GM21381 (cell line): ENCODE results near the gene DLG2.

ENCODE experiments used
- ATAC-seq: cut with Tn5 transposase; IDR thresholded peaks from one replicate; pipeline ENCODE4 v1.9.1; 2021; ENCODE audit warnings: mild to moderate bottlenecking, moderate library complexity; ENCODE audit not compliant: unreplicated experiment

DLG2 gene

GRCh38 chr11:83847467-83848034 lies 1779.6 kb downstream of the DLG2 start:
- no peak for ATAC-seq

DNA sequence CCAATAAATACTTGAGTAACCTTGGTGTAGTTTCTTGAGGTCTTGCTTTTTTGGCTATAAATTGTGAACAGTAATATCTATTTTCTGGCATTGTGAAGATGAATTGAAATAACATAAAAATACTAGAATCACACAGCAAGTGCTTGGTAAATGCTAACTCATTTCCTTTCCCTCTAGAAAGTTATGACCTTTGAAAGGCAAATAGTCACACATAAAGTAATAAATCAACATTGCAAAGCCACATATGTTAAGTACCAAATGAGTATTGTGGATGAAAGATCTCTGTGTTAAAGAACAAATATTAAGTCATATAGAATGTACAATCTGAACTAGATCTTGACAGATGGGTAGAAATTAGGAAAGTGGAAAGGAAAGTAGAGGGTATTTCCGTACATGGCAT lies 1781.3 kb downstream of the DLG2 start:
- ATAC-seq = no peak

DNA sequence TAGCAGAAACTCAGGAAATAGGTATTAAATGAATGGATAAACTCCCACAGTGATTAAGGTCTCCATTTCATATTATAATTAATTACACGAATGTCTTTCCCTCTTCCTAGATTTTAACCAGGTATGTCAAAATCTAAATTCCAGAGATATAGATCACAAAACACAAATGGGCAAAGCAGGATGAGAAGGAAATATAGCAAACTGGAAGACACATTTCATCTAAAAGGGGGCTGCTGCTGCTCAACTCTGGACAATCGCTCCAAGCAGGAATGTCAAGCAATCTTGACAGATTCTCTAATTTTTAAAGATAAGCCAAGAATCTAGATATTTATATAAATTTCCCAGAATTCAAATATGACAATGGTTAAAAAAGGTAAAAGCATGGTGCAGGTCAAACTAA lies 1786.8 kb downstream of the DLG2 start:
- no peak for ATAC-seq

DNA sequence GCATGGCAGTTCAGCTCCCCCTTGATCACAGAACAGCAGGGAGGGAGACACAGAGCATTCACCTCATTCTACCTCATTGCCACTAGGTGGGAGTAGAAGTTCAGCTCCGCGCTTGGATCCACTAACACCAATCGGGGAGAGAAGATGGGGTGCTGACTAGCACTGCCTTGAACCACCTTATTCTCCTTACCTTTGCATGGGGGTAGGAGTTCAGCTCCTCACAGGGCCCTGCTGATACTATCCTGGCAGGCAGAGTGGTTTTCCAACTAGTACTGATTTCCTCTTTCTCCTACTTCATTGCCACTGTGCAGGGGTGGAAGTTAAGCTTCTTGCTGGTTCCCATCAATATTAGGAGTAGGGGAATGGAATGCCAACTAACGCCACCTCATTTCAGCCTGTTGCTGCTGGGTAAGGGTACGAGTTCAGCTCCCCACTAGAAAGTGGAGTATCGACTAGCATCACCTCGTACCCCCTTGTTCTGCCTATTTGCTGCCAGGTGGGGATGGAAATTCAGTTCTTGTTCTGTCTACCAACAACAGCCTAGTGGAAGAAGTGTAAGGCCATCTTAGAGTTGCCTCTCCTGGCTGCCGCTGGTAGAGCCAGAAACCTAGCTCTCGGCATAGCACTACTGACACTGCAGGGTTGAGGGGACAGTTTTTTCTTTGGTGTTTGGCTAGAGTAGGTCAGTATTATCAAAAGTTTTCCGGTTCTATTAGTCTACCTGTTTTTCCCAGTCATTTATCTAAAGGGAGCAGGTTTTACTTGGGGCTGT lies 1790.1 kb downstream of the DLG2 start:
- ATAC-seq = peak; percentile 72

DNA sequence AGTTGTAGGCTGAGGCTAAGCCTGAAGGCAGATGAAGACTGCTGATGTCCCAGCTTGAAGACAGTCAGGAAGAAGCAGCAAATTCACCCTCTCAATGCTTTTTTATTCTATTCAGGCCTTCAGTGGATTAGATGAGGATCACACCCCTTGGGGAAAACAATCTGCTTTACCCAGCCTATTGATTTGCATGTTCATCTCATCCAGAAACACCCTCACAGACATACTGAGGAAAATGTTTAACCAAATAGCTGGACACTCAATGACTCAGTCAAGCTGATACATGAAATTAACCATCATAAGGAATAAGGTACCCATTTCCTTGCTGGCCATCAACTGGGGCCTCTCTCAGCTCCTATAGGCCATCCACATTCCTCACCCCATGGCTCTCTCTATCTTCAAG lies 1791.1 kb downstream of the DLG2 start:
- no peak for ATAC-seq

DNA sequence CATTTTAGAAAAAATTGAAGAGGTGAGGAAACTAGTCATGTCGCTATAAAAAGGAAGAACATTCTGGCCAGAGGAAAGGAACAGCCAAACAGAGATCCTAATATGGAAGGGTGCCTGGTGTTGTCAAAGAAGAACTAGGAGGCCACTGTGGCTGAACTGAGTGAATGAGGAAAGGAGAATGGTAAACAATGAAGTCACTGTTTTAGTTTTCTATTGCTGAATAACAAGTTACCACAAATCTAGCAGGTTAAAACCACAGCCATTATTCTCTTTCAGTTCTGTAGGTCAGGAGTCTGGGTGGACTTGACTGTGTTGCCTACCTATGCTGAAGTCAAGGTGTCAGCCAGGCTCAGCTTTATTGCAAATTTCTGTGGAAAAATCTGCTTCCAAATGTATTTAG lies 1791.7 kb downstream of the DLG2 start:
- peak; percentile 93 for ATAC-seq

DNA sequence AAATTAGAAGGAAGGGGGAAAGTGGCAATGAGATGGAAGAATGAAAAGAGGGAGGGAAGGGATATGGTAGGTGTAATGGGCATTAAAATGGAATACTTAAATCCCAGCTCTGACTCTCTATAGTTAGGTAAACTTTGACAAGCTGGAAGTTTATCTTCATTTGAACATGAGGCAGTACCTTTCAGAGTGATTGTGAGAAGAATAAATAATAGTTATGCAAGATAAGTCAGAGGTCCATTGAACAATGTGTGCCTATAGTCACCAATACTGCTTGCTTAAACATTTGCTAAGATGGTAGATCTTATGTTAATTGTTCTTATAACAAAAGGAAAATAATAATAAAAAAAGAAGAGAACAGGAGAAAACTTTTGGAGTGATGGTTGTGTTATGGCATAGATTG lies 1795.2 kb downstream of the DLG2 start:
- no peak for ATAC-seq

DNA sequence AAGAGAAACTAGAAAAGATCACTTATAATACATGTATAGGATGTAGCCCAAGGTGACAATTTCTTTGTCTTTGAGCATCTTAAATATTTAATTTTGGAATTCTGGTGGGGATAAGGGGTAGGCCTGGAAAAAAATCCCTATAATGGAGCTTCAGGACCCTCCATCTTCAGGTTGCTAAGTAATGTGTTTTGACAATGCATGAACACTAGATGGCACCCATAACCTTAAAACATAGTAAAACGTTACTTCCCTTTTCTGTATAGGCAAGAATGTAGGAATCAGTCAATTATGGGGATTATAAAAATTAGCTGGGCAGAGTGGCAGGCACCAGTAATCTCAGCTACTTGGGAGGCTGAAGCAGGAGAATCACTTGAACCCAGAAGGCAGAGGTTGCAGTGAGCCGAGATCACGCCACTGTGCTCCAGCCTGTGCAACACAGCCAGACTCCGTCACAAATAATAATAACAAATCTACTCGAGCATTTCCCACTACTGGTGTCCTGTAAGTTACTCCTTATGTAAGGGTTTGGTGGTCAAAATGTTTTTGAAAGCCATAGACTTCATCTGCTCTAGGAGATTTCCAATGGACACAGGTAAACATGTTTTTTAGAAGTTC lies 1799.1 kb downstream of the DLG2 start:
- peak; percentile 81 for ATAC-seq

- no peak for ATAC-seq
Observed at GRCh38 chr11:83827520-83827919, 1799.6 kb downstream of the DLG2 start.

GRCh38 chr11:83826078-83826477 lies 1801.1 kb downstream of the DLG2 start:
- ATAC-seq = no peak

DNA sequence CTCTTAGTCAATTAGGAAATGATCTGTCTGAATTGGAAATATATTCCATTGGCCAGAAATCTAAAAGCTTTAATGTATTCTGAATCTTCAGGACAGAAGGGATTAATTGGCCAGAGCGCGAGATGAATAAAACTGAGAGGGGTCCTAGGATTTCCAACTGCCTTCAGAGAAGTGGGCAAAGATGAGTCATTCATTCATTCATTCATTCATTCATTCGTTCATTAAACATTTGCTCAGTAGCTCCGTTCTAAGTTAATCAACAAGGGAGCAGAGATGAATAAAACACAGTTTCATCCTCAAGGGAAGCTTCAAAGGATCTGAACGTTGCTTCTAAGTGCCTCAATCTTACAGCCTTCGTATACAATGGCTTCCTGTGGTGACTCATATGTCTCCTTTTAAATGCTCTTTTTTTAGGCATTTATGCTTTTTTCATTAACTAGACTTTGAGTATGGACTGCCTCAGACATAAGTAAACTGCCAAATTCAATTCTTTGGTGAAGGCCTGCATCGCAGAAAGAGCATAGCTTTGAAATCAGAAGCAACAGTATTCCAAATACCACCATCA lies 1803.6 kb downstream of the DLG2 start:
- ATAC-seq = no peak

- no peak for ATAC-seq
Observed at GRCh38 chr11:83819931-83820549, 1807.1 kb downstream of the DLG2 start.

DNA sequence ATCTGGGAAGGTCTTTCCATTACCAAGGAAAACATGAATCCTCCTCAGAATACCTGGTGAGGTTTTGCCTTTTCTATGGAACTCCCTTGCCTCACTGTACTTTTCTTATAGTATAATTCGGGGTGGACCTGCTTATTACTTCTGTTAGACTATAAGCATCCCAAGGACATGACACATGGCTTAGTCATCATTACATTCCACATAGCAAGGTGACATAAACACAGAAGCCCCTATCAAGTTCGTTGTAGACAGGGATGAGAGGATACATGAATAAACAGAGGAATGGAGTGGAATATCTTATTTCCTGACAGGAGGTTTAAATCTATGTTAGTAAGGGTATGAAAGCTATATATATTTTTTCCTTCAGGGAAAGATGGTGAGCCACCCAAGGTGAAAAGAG lies 1808.8 kb downstream of the DLG2 start:
- ATAC-seq = no peak

DNA sequence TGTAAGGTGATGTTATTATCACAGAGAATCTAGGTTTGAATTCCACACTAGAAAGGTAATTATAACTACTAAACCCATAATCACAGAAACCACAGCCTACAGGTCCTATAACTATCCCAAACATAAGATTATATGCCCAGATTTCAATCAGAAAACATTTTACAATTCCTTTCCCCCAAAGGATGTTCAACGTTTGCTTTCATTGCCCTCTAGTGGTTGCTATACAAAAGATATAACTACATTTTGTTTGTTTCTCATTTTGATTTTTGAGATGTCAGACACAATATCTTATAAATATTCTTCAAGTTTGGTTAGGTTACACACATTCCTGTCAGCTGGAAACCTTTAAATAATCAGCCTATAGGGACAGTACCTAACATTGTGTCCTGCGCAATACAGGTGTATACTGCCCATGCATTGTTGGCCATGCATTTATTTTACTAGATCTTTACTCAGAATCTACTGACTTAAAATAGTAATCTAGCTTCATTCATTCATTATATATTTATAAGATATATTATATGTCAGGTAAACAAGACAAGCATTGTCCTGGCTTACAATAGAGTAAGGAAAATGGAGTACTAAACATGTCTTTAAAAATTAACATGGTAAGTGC lies 1810.5 kb downstream of the DLG2 start:
- ATAC-seq = no peak

DNA sequence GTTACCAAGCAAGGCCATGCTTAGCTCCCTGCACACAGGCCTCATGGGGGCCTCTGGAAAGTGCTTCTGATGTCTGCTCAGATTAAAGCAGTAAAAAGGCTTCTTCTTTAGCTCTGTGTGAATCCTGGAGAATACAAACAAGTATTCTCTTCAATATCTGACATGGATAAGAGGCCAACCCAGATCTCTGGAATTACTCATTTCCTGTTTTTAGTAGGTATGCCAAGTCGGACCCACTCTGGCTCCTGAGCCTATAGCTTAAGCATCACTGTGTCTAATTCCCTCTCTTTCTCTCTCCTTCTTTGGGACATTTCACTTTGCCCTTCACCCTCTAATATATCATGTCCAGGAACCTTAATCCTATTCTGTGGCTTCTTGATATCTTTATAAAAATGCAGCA lies 1811.4 kb downstream of the DLG2 start:
- ATAC-seq = no peak

- ATAC-seq = no peak
Observed at GRCh38 chr11:83813296-83813695, 1813.8 kb downstream of the DLG2 start.

DNA sequence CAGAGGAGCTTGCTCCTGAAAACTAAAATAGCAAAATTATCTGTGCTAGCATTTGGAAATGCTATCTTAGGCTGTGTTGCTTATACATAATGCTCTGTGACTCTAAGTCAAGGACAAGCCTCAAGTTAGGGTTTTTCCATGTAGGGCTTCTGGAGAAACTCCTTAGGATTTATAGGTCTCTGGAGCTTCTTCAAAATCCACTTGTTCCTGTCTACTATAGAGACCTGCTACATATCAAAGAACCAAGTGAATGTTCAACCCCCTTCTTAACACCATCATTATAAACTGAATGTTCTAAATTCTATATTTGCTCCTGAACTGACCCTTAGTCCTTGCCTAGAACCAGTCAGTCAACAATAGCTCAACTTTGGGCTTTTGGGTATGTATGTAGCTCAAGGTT lies 1817.9 kb downstream of the DLG2 start:
- ATAC-seq = no peak

- ATAC-seq = no peak
Observed at GRCh38 chr11:83801799-83802198, 1825.3 kb downstream of the DLG2 start.

- no peak for ATAC-seq
Observed at GRCh38 chr11:83793310-83793709, 1833.8 kb downstream of the DLG2 start.

DNA sequence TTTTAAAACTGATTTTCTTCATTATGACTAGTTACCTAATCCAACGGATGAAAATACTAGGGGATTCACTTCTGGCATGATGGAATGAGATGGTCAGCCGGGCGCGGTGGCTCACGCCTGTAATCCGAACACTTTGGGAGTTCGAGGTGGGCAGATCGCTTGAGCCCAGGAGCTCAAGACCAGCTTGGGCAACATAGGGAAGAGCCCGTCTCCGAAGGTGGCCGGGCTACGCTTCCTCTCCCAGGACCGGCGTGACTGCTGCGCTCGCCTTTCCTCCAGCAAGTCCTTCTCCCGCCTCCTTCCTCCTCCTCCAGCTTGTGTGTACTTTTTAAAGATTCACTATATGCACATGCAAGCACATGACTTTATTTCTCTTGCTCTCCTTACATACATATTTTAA lies 1835.6 kb downstream of the DLG2 start:
- no peak for ATAC-seq

- ATAC-seq = no peak
Observed at GRCh38 chr11:83785942-83786341, 1841.2 kb downstream of the DLG2 start.
